Kidney capillary endothelial cell (primary cell): ENCODE measurements around the gene GPR161.

ENCODE experiments used
- DNase-seq: peaks from one replicate; pipeline ENCODE4 v3.0.0-alpha.2; 2018; ENCODE audit warnings: low spot score

GPR161 gene

DNA sequence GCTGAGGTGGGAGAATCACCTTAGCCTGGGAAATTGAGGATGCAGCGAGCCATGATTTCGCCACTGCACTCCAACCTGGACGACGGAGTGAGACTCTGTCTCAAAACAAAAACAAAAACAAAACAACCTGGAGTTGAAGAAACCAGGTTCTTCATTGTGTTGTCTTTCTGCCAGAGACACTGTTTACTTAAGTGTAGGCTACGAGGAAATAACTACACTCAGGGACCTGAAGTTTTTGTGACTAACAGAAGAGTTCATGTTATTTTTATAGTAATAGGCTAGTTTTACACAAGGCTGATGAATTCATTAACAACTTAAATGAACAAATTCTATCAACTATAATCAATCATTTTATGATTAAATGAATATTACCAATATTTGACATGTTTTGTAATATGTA, 101.4 kb downstream of the GPR161 start:
- no peak for DNase-seq

DNA sequence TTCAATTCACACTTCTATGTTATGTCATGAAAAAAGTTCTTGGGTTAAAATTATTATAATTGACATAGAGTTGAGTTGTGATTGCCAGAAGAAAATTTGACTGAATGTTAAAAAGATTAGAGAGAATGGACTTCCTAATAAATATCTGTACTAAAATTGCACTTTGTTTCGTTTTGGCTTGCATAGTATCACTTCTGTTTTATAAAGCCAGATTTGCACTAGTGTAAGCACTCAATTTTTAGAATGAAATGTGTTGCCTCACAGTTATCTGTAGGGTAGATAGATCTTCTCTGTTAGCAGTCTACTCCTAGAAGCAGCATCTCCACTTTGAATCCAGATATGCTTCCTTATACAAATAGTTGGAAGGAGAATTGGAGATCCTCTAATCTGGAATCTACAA, 104.7 kb downstream of the GPR161 start:
- DNase-seq: no peak

DNA sequence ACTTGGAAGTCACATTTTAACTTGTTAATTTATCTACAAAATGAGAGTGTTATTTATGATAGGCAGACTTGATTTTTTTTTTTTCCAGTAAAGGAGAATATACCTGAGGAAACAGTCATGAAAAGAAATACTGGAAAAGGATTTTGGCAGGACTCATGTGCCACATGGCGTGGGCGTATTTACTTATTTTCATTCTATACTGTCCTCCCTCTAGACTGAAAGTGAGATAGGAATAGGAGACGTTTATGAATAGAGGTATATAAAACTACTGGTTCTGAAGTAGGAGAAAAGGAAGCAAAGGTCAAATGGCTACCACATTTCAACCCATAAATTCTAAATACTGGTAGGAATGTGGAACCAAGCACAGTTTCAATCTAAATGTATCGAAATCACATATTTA, 105.1 kb downstream of the GPR161 start:
- no peak for DNase-seq

GRCh38 chr1:168031198-168031597, 105.5 kb downstream of the GPR161 start:
- DNase-seq: no peak
